Measurements from ENCODE around the gene KCNG2.

KCNG2 gene

GRCh38 chr18:79772108-79772864, 25.5 kb upstream of the KCNG2 start:
- no peak overlapping the region for H3K4me3 Mint-ChIP-seq
- DNase-seq (ENCODE audit: low spot score in 2 of 2), result no peak
- no peaks in the 10 kb centered on the region for H3K4me1 Mint-ChIP-seq
- H3K27me3 Mint-ChIP-seq, result peaks cover 25% of the 10 kb centered on the region
- H3K27ac Mint-ChIP-seq (ENCODE audit: low read depth), result no peak overlapping the region
- peaks cover 9% of the 10 kb centered on the region for H3K9me3 Mint-ChIP-seq
- ATAC-seq (replicated peaks; ENCODE audit: extremely low read depth, poor library complexity, severe bottlenecking), result no peak
- H3K36me3 Mint-ChIP-seq (ENCODE audit: insufficient read depth), result peaks cover 3% of the 10 kb centered on the region

DNA sequence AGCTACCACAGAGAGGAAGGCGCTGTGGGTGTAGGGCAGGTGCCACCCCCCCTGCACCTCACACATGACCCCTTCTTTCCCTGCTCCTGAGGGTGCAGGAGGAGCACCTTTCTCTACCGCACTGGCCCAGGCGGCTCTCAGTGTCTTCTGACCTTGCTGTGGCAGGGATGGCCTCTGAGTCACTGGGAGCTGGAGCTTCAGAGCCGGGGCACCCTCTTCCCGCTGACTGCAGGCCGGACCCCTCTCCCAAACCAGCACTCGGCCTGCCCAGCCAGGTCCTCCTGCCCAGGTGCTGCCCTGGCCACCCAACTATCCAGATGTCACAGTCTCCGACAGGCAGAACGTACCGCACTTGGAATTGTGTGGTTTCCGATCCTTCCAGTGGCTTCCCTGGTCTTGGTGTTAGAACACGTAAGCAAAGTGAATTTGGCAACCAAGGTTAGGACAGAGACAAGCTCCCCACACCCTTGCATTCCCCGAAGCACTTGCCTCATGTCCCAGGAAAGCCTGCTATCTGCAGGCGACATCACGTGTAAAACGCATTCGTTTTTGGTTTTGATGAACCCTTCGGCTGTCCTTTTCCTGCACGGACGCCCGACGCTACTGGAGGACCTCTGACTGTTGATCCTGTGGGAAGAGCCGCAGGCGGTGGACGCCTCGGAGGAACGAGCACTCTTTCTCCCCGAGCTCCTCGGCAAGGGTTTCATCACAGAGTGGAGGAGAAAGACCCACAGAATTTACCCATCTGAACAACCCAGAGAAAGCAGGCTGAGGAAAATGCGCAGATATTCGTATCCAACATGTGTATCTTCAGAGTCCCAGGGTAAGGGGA, 24.7 kb upstream of the KCNG2 start:
- Mint-ChIP-seq H3K36me3 (ENCODE audit: insufficient read depth) (peaks cover 4% of the 10 kb centered on the region), H3K27me3 (peaks cover 18% of the 10 kb centered on the region), H3K27ac (ENCODE audit: low read depth) (no peak overlapping the region), H3K4me1 (no peaks in the 10 kb centered on the region), H3K4me3 (no peak overlapping the region), H3K9me3 (peaks cover under 1% of the 10 kb centered on the region)
- DNase-seq (ENCODE audit: low spot score in 2 of 2) (no peak), ATAC-seq (replicated peaks; ENCODE audit: extremely low read depth, poor library complexity, severe bottlenecking) (no peak)

- Mint-ChIP-seq H3K4me3 (no peak overlapping the region), H3K9me3 (no peaks in the 10 kb centered on the region), H3K36me3 (ENCODE audit: insufficient read depth) (peaks cover 4% of the 10 kb centered on the region), H3K4me1 (no peaks in the 10 kb centered on the region), H3K27me3 (peaks cover 24% of the 10 kb centered on the region), H3K27ac (ENCODE audit: low read depth) (no peak overlapping the region)
- DNase-seq (ENCODE audit: low spot score in 2 of 2), result no peak
- no peak for ATAC-seq (replicated peaks; ENCODE audit: extremely low read depth, poor library complexity, severe bottlenecking)
Measured at GRCh38 chr18:79774111-79774510, 23.6 kb upstream of the KCNG2 start.

GRCh38 chr18:79775441-79776221, 22.1 kb upstream of the KCNG2 start:
- Mint-ChIP-seq H3K9me3 (no peaks in the 10 kb centered on the region), H3K27ac (ENCODE audit: low read depth) (no peak overlapping the region), H3K4me1 (no peaks in the 10 kb centered on the region), H3K36me3 (ENCODE audit: insufficient read depth) (peaks cover 3% of the 10 kb centered on the region), H3K27me3 (peaks cover 24% of the 10 kb centered on the region), H3K4me3 (no peak overlapping the region)
- ATAC-seq (replicated peaks; ENCODE audit: extremely low read depth, poor library complexity, severe bottlenecking) (no peak), DNase-seq (ENCODE audit: low spot score in 2 of 2) (no peak)

DNA sequence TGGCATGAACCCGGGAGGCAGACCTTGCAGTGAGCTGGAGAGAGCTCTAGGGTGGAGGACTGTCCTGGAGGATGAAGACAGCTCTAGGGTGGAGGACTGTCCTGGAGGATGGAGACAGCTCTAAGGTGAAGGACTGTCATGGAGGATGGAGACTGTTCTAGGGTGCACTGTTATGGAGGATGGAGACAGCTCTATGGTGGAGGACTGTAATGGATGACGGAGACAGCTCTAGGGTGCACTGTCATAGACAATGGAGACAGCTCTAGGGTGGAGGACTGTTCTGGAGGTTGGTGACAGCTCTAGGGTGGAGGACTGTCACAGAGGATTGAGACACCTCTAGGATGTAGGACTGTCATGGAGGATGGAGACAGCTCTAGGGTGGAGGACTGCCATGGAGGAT, 21.1 kb upstream of the KCNG2 start:
- peaks cover 24% of the 10 kb centered on the region for H3K27me3 Mint-ChIP-seq
- no peaks in the 10 kb centered on the region for H3K9me3 Mint-ChIP-seq
- DNase-seq (ENCODE audit: low spot score in 2 of 2) (no peak), ATAC-seq (replicated peaks; ENCODE audit: extremely low read depth, poor library complexity, severe bottlenecking) (no peak)
- no peak overlapping the region for H3K4me3 Mint-ChIP-seq
- peaks cover 2% of the 10 kb centered on the region for H3K36me3 Mint-ChIP-seq (ENCODE audit: insufficient read depth)
- H3K27ac Mint-ChIP-seq (ENCODE audit: low read depth), result no peak overlapping the region
- no peaks in the 10 kb centered on the region for H3K4me1 Mint-ChIP-seq

GRCh38 chr18:79778291-79778791, 19.4 kb upstream of the KCNG2 start:
- H3K4me3 Mint-ChIP-seq, result no peak overlapping the region
- ATAC-seq (replicated peaks; ENCODE audit: extremely low read depth, poor library complexity, severe bottlenecking) (no peak), DNase-seq (ENCODE audit: low spot score in 2 of 2) (no peak)
- peak overlapping the region; percentile 52 for H3K27ac Mint-ChIP-seq (ENCODE audit: low read depth)
- peaks cover 25% of the 10 kb centered on the region for H3K27me3 Mint-ChIP-seq
- peaks cover 2% of the 10 kb centered on the region for H3K36me3 Mint-ChIP-seq (ENCODE audit: insufficient read depth)
- no peaks in the 10 kb centered on the region for H3K9me3 Mint-ChIP-seq
- no peaks in the 10 kb centered on the region for H3K4me1 Mint-ChIP-seq

DNA sequence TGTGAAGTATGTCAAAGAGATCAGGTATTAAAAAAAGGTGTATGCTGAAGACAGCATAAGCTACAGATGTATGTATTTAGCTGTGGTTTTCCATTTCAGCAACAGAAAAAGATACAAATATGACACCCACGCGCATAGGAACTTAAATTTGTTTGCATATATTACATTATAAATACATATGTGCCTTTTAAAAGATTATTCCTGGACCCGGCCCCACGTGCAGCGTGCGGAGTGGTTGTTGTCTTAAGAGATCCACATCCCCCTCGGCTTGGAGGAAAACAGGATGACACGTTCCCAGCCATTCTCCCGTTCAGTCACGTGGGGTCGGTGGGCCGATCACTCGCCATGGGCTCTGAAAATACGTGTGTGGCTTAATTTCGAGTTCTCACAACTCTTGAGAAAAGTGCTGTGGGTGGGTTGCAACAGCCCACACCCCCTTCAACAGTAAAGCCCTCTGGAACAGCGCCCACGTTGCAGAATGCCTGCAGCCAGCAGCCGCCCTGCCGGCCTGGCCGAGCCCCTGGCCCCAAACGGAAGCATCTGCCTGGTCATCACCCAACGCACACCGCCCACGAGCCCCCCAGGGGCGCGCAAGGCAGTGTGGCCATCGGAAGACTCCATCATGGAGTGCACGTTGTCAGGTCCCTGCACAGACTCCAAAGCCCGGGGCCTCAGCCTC, 18.6 kb upstream of the KCNG2 start:
- ATAC-seq (replicated peaks; ENCODE audit: extremely low read depth, poor library complexity, severe bottlenecking) (no peak), DNase-seq (ENCODE audit: low spot score in 2 of 2) (no peak)
- peaks cover 23% of the 10 kb centered on the region for H3K27me3 Mint-ChIP-seq
- H3K9me3 Mint-ChIP-seq, result no peaks in the 10 kb centered on the region
- H3K27ac Mint-ChIP-seq (ENCODE audit: low read depth), result peak overlapping the region; percentile 52
- H3K4me3 Mint-ChIP-seq, result no peak overlapping the region
- no peaks in the 10 kb centered on the region for H3K4me1 Mint-ChIP-seq
- peaks cover 2% of the 10 kb centered on the region for H3K36me3 Mint-ChIP-seq (ENCODE audit: insufficient read depth)

- Mint-ChIP-seq H3K36me3 (ENCODE audit: insufficient read depth) (peaks cover 2% of the 10 kb centered on the region), H3K4me1 (no peaks in the 10 kb centered on the region), H3K27me3 (peaks cover 29% of the 10 kb centered on the region), H3K9me3 (no peaks in the 10 kb centered on the region), H3K27ac (ENCODE audit: low read depth) (no peak overlapping the region), H3K4me3 (no peak overlapping the region)
- no peak for ATAC-seq (replicated peaks; ENCODE audit: extremely low read depth, poor library complexity, severe bottlenecking)
- no peak for DNase-seq (ENCODE audit: low spot score in 2 of 2)
Measured at GRCh38 chr18:79779700-79780190, 18.0 kb upstream of the KCNG2 start.

DNA sequence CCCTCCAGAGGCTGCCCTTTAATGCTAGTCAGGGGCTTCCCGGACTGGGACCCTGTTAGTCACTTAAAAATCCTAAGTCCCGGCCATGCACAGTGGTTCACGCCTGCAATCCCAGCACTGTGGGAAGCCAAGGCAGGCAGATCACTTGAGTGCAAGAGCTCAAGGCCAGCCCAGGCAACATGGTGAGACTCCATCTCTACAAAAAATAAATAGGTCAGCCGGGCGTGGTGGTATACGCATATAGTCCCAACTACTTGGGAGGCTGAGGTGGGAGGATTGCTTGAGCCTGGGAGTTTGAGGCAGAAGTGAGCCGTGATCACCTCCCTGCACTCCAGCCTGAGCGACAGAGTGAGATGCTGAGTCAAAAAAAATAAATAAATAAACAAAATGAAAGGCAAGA, 17.2 kb upstream of the KCNG2 start:
- DNase-seq (ENCODE audit: low spot score in 2 of 2) (no peak), ATAC-seq (replicated peaks; ENCODE audit: extremely low read depth, poor library complexity, severe bottlenecking) (no peak)
- H3K9me3 Mint-ChIP-seq, result no peaks in the 10 kb centered on the region
- no peak overlapping the region for H3K27ac Mint-ChIP-seq (ENCODE audit: low read depth)
- H3K4me3 Mint-ChIP-seq, result no peak overlapping the region
- H3K4me1 Mint-ChIP-seq, result no peaks in the 10 kb centered on the region
- H3K36me3 Mint-ChIP-seq (ENCODE audit: insufficient read depth), result peaks cover 3% of the 10 kb centered on the region
- peaks cover 33% of the 10 kb centered on the region for H3K27me3 Mint-ChIP-seq

DNA sequence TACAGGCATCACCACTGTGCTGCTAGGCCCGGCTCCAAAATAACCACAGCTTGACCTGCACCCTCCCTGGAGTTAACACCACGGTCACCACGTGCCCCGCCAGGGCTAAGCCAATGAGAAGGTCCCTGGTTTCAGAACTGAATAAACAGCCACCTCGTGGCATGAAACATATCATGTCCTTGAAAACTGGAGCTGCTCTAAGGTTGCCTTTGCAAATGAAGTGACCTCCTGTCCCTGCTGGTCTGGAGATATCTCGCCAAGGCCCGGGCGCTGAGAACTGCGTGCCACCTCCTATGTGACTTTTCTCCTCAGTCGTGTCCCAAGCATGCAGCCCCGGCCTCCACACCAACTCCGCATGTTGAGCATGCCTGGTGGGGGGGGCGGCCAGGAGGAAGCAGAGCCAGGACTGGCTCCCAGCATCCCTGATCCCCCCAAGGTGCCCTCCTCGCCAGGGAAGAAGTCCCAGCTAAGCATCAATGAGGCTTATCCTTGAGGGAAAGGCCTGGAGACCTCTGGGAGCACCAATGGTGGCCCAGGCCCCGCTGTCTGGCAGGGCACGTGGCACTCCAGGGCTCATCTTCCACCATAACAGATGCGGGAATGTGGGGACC, 16.3 kb upstream of the KCNG2 start:
- Mint-ChIP-seq H3K9me3 (no peaks in the 10 kb centered on the region), H3K27me3 (peaks cover 34% of the 10 kb centered on the region)
- DNase-seq (ENCODE audit: low spot score in 2 of 2), result no peak

GRCh38 chr18:79782566-79783308, 15.0 kb upstream of the KCNG2 start:
- Mint-ChIP-seq H3K4me3 (no peak overlapping the region), H3K27me3 (peaks cover 45% of the 10 kb centered on the region), H3K27ac (ENCODE audit: low read depth) (no peak overlapping the region), H3K36me3 (ENCODE audit: insufficient read depth) (peaks cover 1% of the 10 kb centered on the region), H3K4me1 (no peaks in the 10 kb centered on the region), H3K9me3 (no peaks in the 10 kb centered on the region)
- no peak for ATAC-seq (replicated peaks; ENCODE audit: extremely low read depth, poor library complexity, severe bottlenecking)
- DNase-seq (ENCODE audit: low spot score in 2 of 2), result no peak

More for the DNA sequence above, 16.3 kb upstream of the KCNG2 start:
- H3K4me3 Mint-ChIP-seq, result no peak overlapping the region
- H3K27ac Mint-ChIP-seq (ENCODE audit: low read depth), result no peak overlapping the region
- ATAC-seq (replicated peaks; ENCODE audit: extremely low read depth, poor library complexity, severe bottlenecking), result no peak
- peaks cover 4% of the 10 kb centered on the region for H3K36me3 Mint-ChIP-seq (ENCODE audit: insufficient read depth)
- H3K4me1 Mint-ChIP-seq, result no peaks in the 10 kb centered on the region
